Adrenal gland (tissue), 12 donors: ENCODE data around the gene CALHM5. TPM values are rescaled to one million over a fixed set of nuclear protein-coding genes. Genes with fewer than 3 reads are reported as not detected.

Source experiments
- DNase-seq, 7 donors: peaks; one replicate each; pipeline ENCODE4 v3.0.0-alpha.2; 2019 to 2020
- H3K27ac ChIP-seq, 5 donors: fragments of 200-600 bp; sonication (generic) in 4 of 5; 1 replicate in 3 of 5; 2 replicates in 2 of 5; pipeline versions ENCODE4 v1.5.1 to v1.8.0; 2016 to 2020; ENCODE audit warnings: mild to moderate bottlenecking in 1 of 5
- H3K27me3 ChIP-seq: fragments of 200-600 bp; 2 replicates; pipeline ENCODE4 v1.8.0; 2021
- H3K36me3 ChIP-seq, 2 donors: fragments of 200-600 bp; replicated peaks in 1 of 2; 1 replicate in 1 of 2; 2 replicates in 1 of 2; pipeline versions ENCODE4 v1.5.1 to v1.8.0; 2018 to 2022
- H3K4me1 ChIP-seq, 2 donors: fragments of 200-600 bp; replicated peaks in 1 of 2; 1 replicate in 1 of 2; 2 replicates in 1 of 2; pipeline versions ENCODE4 v1.5.1 to v1.8.0; 2018 to 2021
- H3K4me3 ChIP-seq, 4 donors: fragments of 200-600 bp; sonication (generic) in 3 of 4; one replicate each; pipeline ENCODE4 v1.5.1; 2016 to 2018
- H3K9me3 ChIP-seq, 3 donors: fragments of 200-600 bp; sonication (generic) in 1 of 3; replicated peaks in 1 of 3; 1 replicate in 2 of 3; 2 replicates in 1 of 3; pipeline versions ENCODE4 v1.5.1 to v1.8.0; 2016 to 2021
- CTCF ChIP-seq, 6 experiments: fragments of 450-650 bp in 4 of 6; fragments of 200-600 bp in 2 of 6; sonication (generic) in 1 of 6; IDR thresholded peaks; 1 replicate in 5 of 6; 2 replicates in 1 of 6; pipeline versions ENCODE4 v1.5.1 to v1.8.0; 2016 to 2021; ENCODE audit warnings: antibody characterized with exemption in 6 of 6, mild to moderate bottlenecking in 2 of 6, moderate library complexity in 1 of 6
- POLR2A ChIP-seq, 2 donors: fragments of 450-650 bp; IDR thresholded peaks; one replicate each; pipeline ENCODE4 v1.6.1; 2017; ENCODE audit warnings: antibody characterized with exemption in 2 of 2, mild to moderate bottlenecking in 2 of 2, moderate library complexity in 1 of 2
- WGBS, 4 donors: extraction: QIAGEN DNeasy Blood & Tissue Kit in 2 of 4; methylation state at CpG; one replicate each; pipeline versions ENCODE4 v1.1.5 to v1.1.7; 2013 to 2017; 5-methylcytosine and 5-hydroxymethylcytosine counted together
- intact Hi-C, 2 donors: fragments of 100-400 bp; cut with DNase I; formaldehyde crosslinking; loops; one replicate each; pipeline versions ENCODE4 v1.14.1 to v1.15.0; 2022 to 2023
- polyA plus RNA-seq, 3 donors: library from polyadenylated mRNA; stranded (reverse); fragments of 200-250 nt in 2 of 3; fragments of 350-450 nt in 1 of 3; fragmentation: Illumina TruSeq in 1 of 3; extraction: RNeasy Lipid Tissue Mini Kit (QIAGEN cat#74804) in 1 of 3; gene quantifications; one replicate each; pipeline ENCODE4 v1.2.3, GENCODE V29; 2013 to 2014
- total RNA-seq, 9 donors: library from RNA; depleted of rRNA in 4 of 9; stranded (reverse); fragments of >200 nt in 4 of 9; fragments of 120-200 nt in 1 of 9; fragmentation: NEBNext Ultra II Directional in 1 of 9; extraction: Animal tissue kit (Norgen Biotek cat#: 25700) in 1 of 9; gene quantifications; one replicate each; pipeline versions ENCODE4 v1.1.0 to v1.2.4, GENCODE V29; 2013 to 2023
- donor health status: healthy with polysubstance abuse.
- donor health status: Bipolar disorder and iron deficiency.
- donor health status: DM: yes; HTN: yes; CAD: no.
- donor health status: DM: no; HTN: no; CAD: no.
- donor health status: DM: no; HTN: no; CAD: no.
- donor health status: DM: yes; HTN: yes; CAD: no.

Gene CALHM5
- total and polyA plus RNA-seq, 12 donors, result 0.32 to 2.2 (median 0.95) TPM

GRCh38 chr6:116547358-116547757 lies 35.9 kb downstream of the CALHM5 start:
- DNase-seq, result no peak
- WGBS, 4 donors, result 83 to 89% (median 86%) methylated on average over 6 of the region's 6 CpGs
- Histone ChIP-seq H3K36me3 (no peaks in the 10 kb centered on the region), H3K9me3 (no peaks in the 10 kb centered on the region), H3K27me3 (peaks cover 3% of the 10 kb centered on the region), H3K27ac (no peak overlapping the region), H3K4me3 (no peak overlapping the region), H3K4me1 (no peaks in the 10 kb centered on the region)
- no peak for TF ChIP-seq POLR2A (IDR thresholded peaks at IDR 0.05)
- TF ChIP-seq CTCF (IDR thresholded peaks at IDR 0.05), result no peak
- intact Hi-C loops, result no loop called here

- DNase-seq, result no peak
- Histone ChIP-seq H3K9me3 (no peaks in the 10 kb centered on the region), H3K4me3 (no peak overlapping the region), H3K4me1 (no peaks in the 10 kb centered on the region), H3K27me3 (no peaks in the 10 kb centered on the region), H3K27ac (no peak overlapping the region), H3K36me3 (no peaks in the 10 kb centered on the region)
- WGBS, 4 donors, result 34 to 45% (median 37%) methylated on average over 4 of the region's 4 CpGs
- TF ChIP-seq CTCF (IDR thresholded peaks at IDR 0.05) (no peak), POLR2A (IDR thresholded peaks at IDR 0.05) (no peak)
- intact Hi-C loops, result no loop called here
These were observed 39.4 kb downstream of the CALHM5 start for GRCh38 chr6:116550796-116551195.

- intact Hi-C loops, result no loop called here
- Histone ChIP-seq H3K4me3 (no peak within 1 kb of the TSS), H3K27me3 (no peaks in the 10 kb centered on the region), H3K4me1 (peaks cover 0 to 12% of the 10 kb centered on the region in 2 donors), H3K9me3 (no peaks in the 10 kb centered on the region), H3K27ac (no peak within 1 kb of the TSS), H3K36me3 (no peaks in the 10 kb centered on the region)
- TF ChIP-seq CTCF (IDR thresholded peaks at IDR 0.05) (no peak), POLR2A (IDR thresholded peaks at IDR 0.05) (no peak)
- DNase-seq, result no peak
These were observed 42.0 kb downstream of the CALHM5 start, which contains the start of gene CALHM4 for GRCh38 chr6:116553451-116553850. CALHM4 (plus strand) TSS chr6:116553751; CDS start chr6:116553794, 43 bp downstream.

GRCh38 chr6:116556065-116556464 lies 44.6 kb downstream of the CALHM5 start:
- no peak for DNase-seq
- Histone ChIP-seq H3K27ac (no peak overlapping the region), H3K4me3 (no peak overlapping the region), H3K9me3 (no peaks in the 10 kb centered on the region), H3K27me3 (no peaks in the 10 kb centered on the region), H3K36me3 (no peaks in the 10 kb centered on the region), H3K4me1 (peaks cover 0 to 14% of the 10 kb centered on the region in 2 donors)
- WGBS, 4 donors, result 69 to 88% (median 75%) methylated on average over 1 of the region's 1 CpG
- TF ChIP-seq CTCF (IDR thresholded peaks at IDR 0.05) (no peak), POLR2A (IDR thresholded peaks at IDR 0.05) (no peak)
- intact Hi-C loops, result no loop called here
